Measurements from ENCODE around the gene MAPKAPK2. TPM values are rescaled to one million over a fixed set of nuclear protein-coding genes. Genes with fewer than 3 reads are reported as not detected.

Gene MAPKAPK2
- total RNA-seq, 1 experiment from 2014 or later = 98.5 TPM

GRCh38 chr1:206658981-206659273 is 25.8 kb upstream of the MAPKAPK2 start:
- Histone ChIP-seq H2AFZ (ENCODE audit: low read length) (no peak overlapping the region), H3K27me3 (ENCODE audit: low read length) (peaks cover 16% of the 10 kb centered on the region; the same call in 1 of the 2 replicates), H3K4me1 (ENCODE audit: insufficient read depth, low read length) (peaks cover 2% of the 10 kb centered on the region; the same call in 1 of the 2 replicates), H3K9me2 (replicated peaks; ENCODE audit: low read length) (no peaks in the 10 kb centered on the region), H3K9me3 (ENCODE audit: low read length) (no peaks in the 10 kb centered on the region), H3K79me2 (ENCODE audit: low read length) (no peaks in the 10 kb centered on the region), H3K4me3 (ENCODE audit: low read length) (no peak overlapping the region), H3K9ac (ENCODE audit: low read length) (no peak overlapping the region), H3K4me2 (ENCODE audit: low read length) (no peak overlapping the region), H4K20me1 (ENCODE audit: low read length) (no peaks in the 10 kb centered on the region), H3K36me3 (ENCODE audit: low read depth, low read length) (no peaks in the 10 kb centered on the region), H3F3A (ENCODE audit: low read length, unreplicated experiment) (no peaks in the 10 kb centered on the region), H3K27ac (ENCODE audit: low read length) (no peak overlapping the region)
- no TSS peak for BruUV-seq (replicated peaks)
- TF ChIP-seq EZH2phosphoT487 (IDR thresholded peaks at IDR 0.05; ENCODE audit: borderline replicate concordance, low read length) = no peak
- TF ChIP-seq CTCF (conservative IDR thresholded peaks at IDR 0.05; ENCODE audit: low read depth, low read length) = no peak
- no peak for TF ChIP-seq EZH2 (IDR thresholded peaks at IDR 0.05; ENCODE audit: low read length, unreplicated experiment)
- ChIA-PET CTCF (interaction anchor here (0.7 kb wide), 1 partner anchor 24 kb away, joined by 4 read pairs; the partner anchor contains the start of gene DYRK3), POLR2A (ENCODE audit: unreplicated experiment) (no interaction called here)
- DNase-seq = no peak
- intact Hi-C loops (cut with micrococcal nuclease) = no loop called here
- no peak for ATAC-seq

DNA sequence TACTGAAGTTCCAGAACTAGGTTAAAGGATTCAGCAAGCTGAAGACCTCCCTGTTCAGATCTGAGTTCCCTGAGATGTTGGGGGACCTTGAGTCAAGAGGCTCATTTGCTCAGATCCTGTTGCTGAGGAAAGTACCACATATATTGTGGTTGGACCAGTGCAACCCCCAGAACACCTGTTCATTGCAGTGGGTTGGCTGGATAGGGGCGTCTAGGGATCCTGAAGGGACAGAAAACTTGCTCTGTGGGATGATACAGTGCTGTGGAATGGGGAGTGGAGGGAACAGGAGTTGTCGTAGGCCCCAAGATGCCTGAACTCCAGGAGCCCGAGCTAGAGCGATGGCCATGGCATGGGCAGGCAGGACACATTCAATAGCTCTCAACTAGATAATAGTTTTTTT is 24.6 kb upstream of the MAPKAPK2 start:
- intact Hi-C loops (cut with micrococcal nuclease) = loop anchor here (5.0 kb wide), 1 partner anchor 153 kb away; the partner anchor contains the start of gene RASSF5
- H3K36me3 ChIP-seq (ENCODE audit: low read depth, low read length) = no peaks in the 10 kb centered on the region
- no peaks in the 10 kb centered on the region for H3F3A ChIP-seq (ENCODE audit: low read length, unreplicated experiment)
- H3K9me3 ChIP-seq (ENCODE audit: low read length) = no peaks in the 10 kb centered on the region
- no peak overlapping the region for H3K4me2 ChIP-seq (ENCODE audit: low read length)
- no peaks in the 10 kb centered on the region for H3K9me2 ChIP-seq (replicated peaks; ENCODE audit: low read length)
- no peak for ATAC-seq
- no peak for DNase-seq
- H3K4me1 ChIP-seq (ENCODE audit: insufficient read depth, low read length) = peaks cover 4% of the 10 kb centered on the region; the same call in 1 of the 2 replicates
- H2AFZ ChIP-seq (ENCODE audit: low read length) = no peak overlapping the region
- H3K9ac ChIP-seq (ENCODE audit: low read length) = no peak overlapping the region
- no peak overlapping the region for H3K4me3 ChIP-seq (ENCODE audit: low read length)
- POLR2A ChIA-PET (ENCODE audit: unreplicated experiment) = no interaction called here
- H4K20me1 ChIP-seq (ENCODE audit: low read length) = no peaks in the 10 kb centered on the region
- no peaks in the 10 kb centered on the region for H3K79me2 ChIP-seq (ENCODE audit: low read length)
- no TSS peak for BruUV-seq (replicated peaks)
- peaks cover 16% of the 10 kb centered on the region; the same call in 1 of the 2 replicates for H3K27me3 ChIP-seq (ENCODE audit: low read length)
- CTCF ChIA-PET = interaction anchor here (0.7 to 1.0 kb wide), 2 partner anchors 29 to 116 kb away, joined by 3 to 7 read pairs; no protein-coding TSS in a partner anchor
- no peak for TF ChIP-seq CTCF (conservative IDR thresholded peaks at IDR 0.05; ENCODE audit: low read depth, low read length)
- H3K27ac ChIP-seq (ENCODE audit: low read length) = no peak overlapping the region

DNA sequence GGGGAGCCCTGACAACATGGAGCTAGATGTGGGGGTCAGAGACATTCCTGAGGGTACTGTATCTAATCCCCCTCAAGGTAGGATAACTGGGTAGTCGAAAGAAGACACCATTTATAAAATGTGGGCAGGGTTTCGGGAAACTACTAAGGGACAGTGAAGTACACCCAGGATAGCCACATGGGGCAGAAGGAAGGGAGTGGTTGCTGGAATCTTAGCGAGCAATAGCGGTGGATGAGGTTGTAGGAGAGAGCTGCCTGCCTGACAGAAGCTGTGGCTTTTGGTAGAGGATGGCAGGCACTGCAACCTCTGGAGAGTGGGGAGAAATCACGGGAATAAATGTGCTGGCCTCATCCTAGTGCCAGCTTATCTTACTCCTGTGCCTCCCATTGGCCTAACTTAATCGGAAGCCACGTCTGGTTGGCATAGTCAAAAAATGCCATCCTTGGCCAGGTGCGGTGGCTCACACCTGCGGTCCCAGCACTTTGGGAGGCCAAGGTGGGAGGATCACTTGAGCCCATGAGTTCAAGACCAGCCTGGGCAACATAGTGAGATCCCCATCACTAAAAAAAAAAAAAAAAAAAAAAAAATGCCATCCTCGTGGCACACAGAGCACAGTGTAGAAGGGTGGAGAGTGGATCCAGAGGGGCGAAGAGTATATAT is 23.4 kb upstream of the MAPKAPK2 start:
- Histone ChIP-seq H3K4me3 (ENCODE audit: low read length) (no peak overlapping the region), H4K20me1 (ENCODE audit: low read length) (no peaks in the 10 kb centered on the region), H3K27me3 (ENCODE audit: low read length) (peaks cover 16% of the 10 kb centered on the region; the same call in 1 of the 2 replicates), H3K36me3 (ENCODE audit: low read depth, low read length) (no peaks in the 10 kb centered on the region), H3K9me3 (ENCODE audit: low read length) (no peaks in the 10 kb centered on the region), H3K27ac (ENCODE audit: low read length) (no peak overlapping the region), H3K4me1 (ENCODE audit: insufficient read depth, low read length) (peaks cover 4% of the 10 kb centered on the region; the same call in 1 of the 2 replicates), H3K9ac (ENCODE audit: low read length) (no peak overlapping the region), H3K79me2 (ENCODE audit: low read length) (no peaks in the 10 kb centered on the region), H3K9me2 (replicated peaks; ENCODE audit: low read length) (no peaks in the 10 kb centered on the region), H3K4me2 (ENCODE audit: low read length) (no peak overlapping the region), H2AFZ (ENCODE audit: low read length) (no peak overlapping the region), H3F3A (ENCODE audit: low read length, unreplicated experiment) (no peaks in the 10 kb centered on the region)
- no TSS peak for BruUV-seq (replicated peaks)
- no peak for TF ChIP-seq CTCF (conservative IDR thresholded peaks at IDR 0.05; ENCODE audit: low read depth, low read length)
- no peak for TF ChIP-seq EZH2 (IDR thresholded peaks at IDR 0.05; ENCODE audit: low read length, unreplicated experiment)
- no peak for TF ChIP-seq EZH2phosphoT487 (IDR thresholded peaks at IDR 0.05; ENCODE audit: borderline replicate concordance, low read length)
- no peak for ATAC-seq
- CTCF ChIA-PET = interaction anchor here (1.1 kb wide), 1 partner anchor 30 kb away, joined by 4 read pairs; no protein-coding TSS in a partner anchor
- DNase-seq = no peak
- POLR2A ChIA-PET (ENCODE audit: unreplicated experiment) = no interaction called here
- intact Hi-C loops (cut with micrococcal nuclease) = loop anchor here (5.0 kb wide), 1 partner anchor 154 kb away; the partner anchor contains the start of gene RASSF5
